K562 (cell line): ENCODE data around the gene MRPS6. TPM values are rescaled to one million over a fixed set of nuclear protein-coding genes. Genes with fewer than 3 reads are reported as not detected.

Experiments
- AFF4 ChIP-seq: sonication (generic); formaldehyde crosslinking; IDR thresholded peaks from 2 replicates; pipeline ENCODE4 v1.8.0; 2023; ENCODE audit warnings: mild to moderate bottlenecking, missing genetic modification reagents
- ARHGAP35 ChIP-seq: fragments of 450-650 bp; IDR thresholded peaks from 2 replicates; pipeline ENCODE4 v1.6.1; 2018; ENCODE audit not compliant: partially characterized antibody
- BRD9 ChIP-seq: fragments of 450-650 bp; IDR thresholded peaks from 2 replicates; pipeline ENCODE4 v1.6.1; 2018; ENCODE audit warnings: low read depth; ENCODE audit not compliant: partially characterized antibody
- CC2D1A ChIP-seq: fragments of 450-650 bp; IDR thresholded peaks from 2 replicates; pipeline ENCODE4 v1.6.1; 2017; ENCODE audit warnings: mild to moderate bottlenecking
- GABPA ChIP-seq: fragments of 200-800 bp; sonication (Bioruptor generic); conservative IDR thresholded peaks from 2 replicates; pipeline ENCODE4 v1.6.1; 2016; ENCODE audit warnings: low read depth, missing genetic modification characterization, missing compliant biosample characterization
- GMEB1 ChIP-seq: fragments of 250-450 bp; sonication (Bioruptor Pico); IDR thresholded peaks from 2 replicates; pipeline ENCODE4 v1.4.0; 2020; ENCODE audit warnings: mild to moderate bottlenecking
- HDAC3 ChIP-seq: fragments of 450-650 bp; IDR thresholded peaks from 2 replicates; pipeline ENCODE4 v1.6.1; 2018; ENCODE audit warnings: borderline replicate concordance, mild to moderate bottlenecking, moderate library complexity; ENCODE audit not compliant: partially characterized antibody
- HES1 ChIP-seq: fragments of 450-650 bp; IDR thresholded peaks from 2 replicates; pipeline ENCODE4 v1.6.1; 2016; ENCODE audit warnings: low read depth, mild to moderate bottlenecking, moderate library complexity
- MXI1 ChIP-seq: IDR thresholded peaks from 2 replicates; pipeline ENCODE4 v1.6.1; 2011; ENCODE audit warnings: low read depth, mild to moderate bottlenecking, improper control_type of control experiment, low read length
- RAD51 ChIP-seq: fragments of 450-650 bp; IDR thresholded peaks from 2 replicates; pipeline ENCODE4 v1.7.1; 2016; ENCODE audit warnings: low read depth, mild to moderate bottlenecking, borderline replicate concordance
- RNF2 ChIP-seq: sonication (generic); IDR thresholded peaks from 2 replicates; pipeline ENCODE4 v1.6.1; 2016
- SFPQ ChIP-seq: fragments of 200-400 bp; formaldehyde crosslinking; IDR thresholded peaks from 2 replicates; pipeline ENCODE4 v1.6.1; 2017; ENCODE audit warnings: mild to moderate bottlenecking, low read depth, low read length, moderate library complexity
- STAT5B ChIP-seq: fragments of 250-450 bp; sonication (Bioruptor Pico); IDR thresholded peaks from 2 replicates; pipeline ENCODE4 v1.8.0; 2021; ENCODE audit warnings: mild to moderate bottlenecking, inconsistent platforms
- ZBTB11 ChIP-seq, 3 experiments: fragments of 200-800 bp in 1 of 3; fragments of 250-450 bp in 1 of 3; fragments of 450-650 bp in 1 of 3; sonication (Bioruptor Pico) in 1 of 3; sonication (Bioruptor generic) in 1 of 3; formaldehyde crosslinking in 1 of 3; IDR thresholded peaks; 2 replicates each; pipeline versions ENCODE4 v1.6.1 to v1.8.0; 2016 to 2022; ENCODE audit warnings: mild to moderate bottlenecking in 2 of 3, missing genetic modification characterization in 2 of 3, missing compliant biosample characterization in 1 of 3, moderate library complexity in 1 of 3
- ZNF140 ChIP-seq: fragments of 250-450 bp; sonication (Bioruptor Pico); IDR thresholded peaks from 2 replicates; pipeline ENCODE4 v1.8.0; 2021; ENCODE audit warnings: moderate library complexity, mild to moderate bottlenecking, inconsistent platforms
- polyA plus RNA-seq, 8 experiments: library from polyadenylated mRNA; depleted of rRNA in 4 of 8; stranded (reverse) in 5 of 8; unstranded in 3 of 8; fragments of >200 nt; fragmentation: Nextera tagmentation in 2 of 8; fragmentation: Illumina TruSeq in 1 of 8; extraction: Ambion mirVana in 2 of 8; extraction: Trizol in 1 of 8; gene quantifications; 2 replicates each; pipeline versions ENCODE4 v1.2.1 to v1.2.3, GENCODE V29; 2011 to 2014; ENCODE audit warnings: inconsistent platforms in 1 of 8, missing spikeins in 1 of 8
- total RNA-seq, 7 experiments: library from RNA; depleted of rRNA in 6 of 7; stranded (reverse); fragments of >200 nt in 6 of 7; fragmentation: Illumina TruSeq in 2 of 7; extraction: Trizol in 2 of 7; gene quantifications; 2 replicates each; pipeline versions ENCODE4 v1.2.1 to v1.2.3, GENCODE V29; 2011 to 2021; ENCODE audit warnings: low replicate concordance in 1 of 7

The MRPS6 gene
- total and polyA plus RNA-seq, 9 of the 15 experiments (the other 6 are each of a cell fraction or from before 2014, with no cell fraction given) = 26.1 to 72.0 (median 39.3) TPM

GRCh38 chr21:34110594-34111202, 37.3 kb downstream of the MRPS6 start (continued):
- TF ChIP-seq AFF4 = no peak
- peak; percentile 86 for TF ChIP-seq HDAC3
- TF ChIP-seq GMEB1 (CRISPR knock-in tag) = no peak
- no peak for TF ChIP-seq BRD9
- peak; percentile 97 for TF ChIP-seq CC2D1A
- peak in 1 of 3 experiments; percentile 79; a peak in 2 of 6 replicates for TF ChIP-seq ZBTB11 (CRISPR knock-in tag; IDR thresholded peaks at IDR 0.05)
- TF ChIP-seq MXI1 = peak; percentile 73
- no peak for TF ChIP-seq ZNF140 (CRISPR knock-in tag)
- TF ChIP-seq RNF2 = peak; percentile 51; the same call in 1 of the 2 replicates
- TF ChIP-seq GABPA (tag) = no peak; the same call in 1 of the 2 replicates
- TF ChIP-seq RAD51 = peak; percentile 8; the same call in 1 of the 2 replicates
- no peak for TF ChIP-seq ARHGAP35
- TF ChIP-seq SFPQ = no peak
- TF ChIP-seq HES1 = peak; percentile 61
- no peak for TF ChIP-seq STAT5B (CRISPR knock-in tag)
